GM12801 (cell line): ENCODE data around the gene ANKS1A.

ENCODE experiments used
- CTCF ChIP-seq: IDR thresholded peaks from one replicate; pipeline ENCODE4 v1.5.1; 2011; ENCODE audit warnings: control low read depth; ENCODE audit not compliant: insufficient read length; ENCODE audit errors: extremely low read depth

ANKS1A gene

DNA sequence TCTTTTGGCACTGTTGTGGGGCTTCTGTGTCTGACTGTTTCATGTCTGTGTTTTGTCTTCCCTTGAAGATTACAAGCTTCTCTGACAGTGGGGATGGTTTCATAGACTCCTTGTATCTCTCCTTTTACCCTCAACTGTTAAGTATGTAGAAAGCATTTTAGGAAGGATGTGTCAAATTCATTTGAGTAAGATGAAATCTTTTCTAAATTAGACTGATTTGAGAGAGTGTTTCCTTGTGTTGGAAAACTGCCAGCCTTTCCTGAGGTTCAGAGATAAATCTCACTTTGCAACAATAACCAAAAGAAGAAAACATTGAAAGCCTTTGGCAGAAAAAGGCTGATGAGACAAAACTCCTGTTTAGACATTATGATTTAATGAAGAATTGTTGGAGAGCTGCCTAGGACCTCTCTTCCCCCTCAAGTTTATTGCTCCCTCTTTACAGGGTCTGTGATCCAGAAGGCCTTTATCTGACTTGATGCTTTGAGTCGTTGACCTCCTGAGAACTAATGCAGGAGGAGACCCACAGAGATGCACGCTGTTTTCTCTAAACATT lies 68.3 kb downstream of the ANKS1A start:
- TF ChIP-seq CTCF, result no peak

DNA sequence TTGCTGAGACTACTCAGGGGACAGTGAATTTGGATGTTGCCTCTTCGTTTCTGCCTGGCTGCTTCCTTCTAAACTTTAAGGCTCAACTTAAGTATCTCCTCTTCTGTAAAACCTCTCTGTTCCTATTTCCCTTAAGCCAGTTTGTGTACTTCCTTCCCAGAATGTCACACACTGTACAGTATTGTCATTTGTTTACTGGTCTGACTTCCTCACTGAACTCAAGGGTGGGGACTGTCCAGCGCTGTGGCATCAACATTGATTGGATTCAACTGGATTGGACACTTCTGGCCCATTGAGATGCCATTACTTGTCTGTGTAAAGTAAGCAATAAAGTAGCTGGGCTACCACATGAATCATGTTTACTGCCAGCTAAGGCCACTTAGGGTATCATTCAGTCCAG lies 69.7 kb downstream of the ANKS1A start:
- no peak for TF ChIP-seq CTCF

DNA sequence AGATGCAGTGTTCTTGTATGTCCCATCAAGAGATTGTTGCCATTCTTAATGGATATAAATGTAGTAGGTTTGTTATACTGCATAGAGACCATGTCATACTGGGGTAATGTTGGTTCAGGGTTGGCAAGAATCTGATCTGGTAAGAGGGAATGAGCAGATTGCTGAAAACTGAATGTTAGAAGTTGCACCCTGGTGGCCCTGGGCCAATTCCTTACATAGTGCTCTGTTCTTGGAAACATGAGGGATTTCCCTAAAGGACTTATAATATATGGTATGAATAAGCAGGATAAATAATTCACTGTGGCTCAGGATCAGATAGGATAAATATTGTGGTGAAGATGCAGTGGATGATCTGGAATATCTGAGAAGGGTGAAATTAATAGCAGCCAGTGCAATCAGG lies 70.2 kb downstream of the ANKS1A start:
- no peak for TF ChIP-seq CTCF

- TF ChIP-seq CTCF, result no peak
Measured at GRCh38 chr6:34961082-34961481, 72.0 kb downstream of the ANKS1A start.

- no peak for TF ChIP-seq CTCF
Measured at GRCh38 chr6:34961574-34961973, 72.5 kb downstream of the ANKS1A start.

- no peak for TF ChIP-seq CTCF
Measured at GRCh38 chr6:34964564-34964963, 75.5 kb downstream of the ANKS1A start.

- no peak for TF ChIP-seq CTCF
Measured at GRCh38 chr6:34967461-34967860, 78.4 kb downstream of the ANKS1A start.

GRCh38 chr6:34969662-34970265 lies 80.7 kb downstream of the ANKS1A start:
- no peak for TF ChIP-seq CTCF
